OCI-LY7 (cell line): ENCODE results near the gene MAP3K13.

Experiments
- CTCF ChIP-seq: fragments of 200-600 bp; sonication (generic); conservative IDR thresholded peaks from 2 replicates; pipeline ENCODE4 v1.5.1; 2014; ENCODE audit warnings: mild to moderate bottlenecking, antibody characterized with exemption, low read length, moderate library complexity, mixed read lengths
- EZH2phosphoT487 ChIP-seq: fragments of 200-600 bp; sonication (generic); IDR thresholded peaks from 2 replicates; pipeline ENCODE4 v1.6.1; 2018; ENCODE audit warnings: low read depth, borderline replicate concordance, mild to moderate bottlenecking, mixed run types, antibody characterized with exemption, low read length, moderate library complexity, mixed read lengths

GRCh38 chr3:185328324-185329004 lies 34.5 kb upstream of the MAP3K13 start:
- TF ChIP-seq CTCF (no peak), EZH2phosphoT487 (no peak)
